Stimulated activated naive CD4-positive, alpha-beta T cell treated with Interleukin-2 at 50 U/mL for 16 hours (primary cell): ENCODE data around the gene BNIP5.

Experiments used
- DNase-seq: peaks from one replicate; lab custom pipeline; 2025; lab: John Stamatoyannopoulos, UW

Gene BNIP5

DNA sequence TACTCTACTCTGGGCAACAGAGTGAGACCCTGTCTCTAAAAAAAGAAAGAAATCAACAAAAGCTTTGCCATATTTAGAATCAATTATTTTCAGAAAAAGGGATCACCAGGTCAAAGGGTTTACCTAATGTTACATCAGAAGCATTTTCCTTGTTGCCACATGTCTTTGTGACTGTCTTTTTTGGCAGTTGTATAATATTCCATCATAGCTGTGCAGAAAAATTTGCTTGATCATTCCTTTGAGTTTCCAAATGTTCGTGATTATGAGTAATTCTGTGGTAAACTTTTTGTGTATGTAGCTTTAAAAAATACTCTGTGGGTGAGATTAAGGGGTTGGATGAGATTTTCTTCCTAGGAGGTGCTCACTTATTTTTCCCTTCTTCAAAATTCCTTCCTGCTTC lies 40.4 kb downstream of the BNIP5 start:
- no peak for DNase-seq

DNA sequence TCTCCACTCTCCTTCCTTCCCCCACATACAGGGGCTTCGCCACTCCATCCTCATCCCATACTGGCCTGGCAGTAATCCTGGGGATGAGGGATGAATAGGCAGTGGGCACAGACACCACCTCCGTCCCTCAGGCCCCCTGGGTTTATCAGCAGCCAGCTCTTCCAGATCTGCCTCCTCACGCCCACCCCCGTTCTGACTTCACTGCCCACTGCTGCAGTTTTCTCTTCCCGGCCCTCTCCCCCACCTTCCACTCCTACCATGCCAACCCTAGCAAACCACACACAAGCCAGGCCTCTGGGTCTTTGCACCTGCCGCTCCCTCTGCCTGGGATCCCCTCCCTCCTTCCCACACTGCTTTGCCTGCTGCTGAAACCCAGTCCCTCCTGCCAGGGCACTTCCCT lies 44.5 kb downstream of the BNIP5 start:
- DNase-seq, result no peak

GRCh38 chr6:36290668-36291620 lies 45.7 kb downstream of the BNIP5 start:
- DNase-seq, result no peak

GRCh38 chr6:36289281-36289878 lies 47.3 kb downstream of the BNIP5 start:
- no peak for DNase-seq

- no peak for DNase-seq
Measured at GRCh38 chr6:36286858-36287257, 49.8 kb downstream of the BNIP5 start.

GRCh38 chr6:36285797-36286196 lies 50.9 kb downstream of the BNIP5 start:
- DNase-seq, result no peak

- DNase-seq, result no peak
Measured at GRCh38 chr6:36285187-36285671, 51.5 kb downstream of the BNIP5 start.

- DNase-seq, result no peak
Measured at GRCh38 chr6:36284359-36284758, 52.3 kb downstream of the BNIP5 start.

- no peak for DNase-seq
Measured at GRCh38 chr6:36283608-36284007, 53.1 kb downstream of the BNIP5 start.

DNA sequence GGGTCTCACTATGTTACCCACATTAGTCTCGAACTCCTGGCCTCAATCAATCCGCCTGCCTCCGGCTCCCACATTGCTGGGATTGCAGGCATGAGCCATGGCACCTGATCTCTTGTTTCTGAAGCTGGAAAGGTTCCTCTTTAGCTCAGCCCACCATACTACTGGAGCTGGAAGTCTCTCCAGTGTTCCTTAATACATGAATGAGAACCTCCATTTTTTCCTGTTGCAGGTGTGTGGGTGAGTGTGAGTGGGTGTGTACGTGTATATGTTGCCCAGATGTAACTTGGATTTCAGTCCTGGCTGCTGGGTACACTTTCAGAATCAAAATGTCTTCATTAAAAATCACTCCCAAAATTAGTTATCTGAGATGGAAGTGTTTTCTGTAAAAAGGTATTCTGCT lies 55.7 kb downstream of the BNIP5 start:
- DNase-seq, result no peak

DNA sequence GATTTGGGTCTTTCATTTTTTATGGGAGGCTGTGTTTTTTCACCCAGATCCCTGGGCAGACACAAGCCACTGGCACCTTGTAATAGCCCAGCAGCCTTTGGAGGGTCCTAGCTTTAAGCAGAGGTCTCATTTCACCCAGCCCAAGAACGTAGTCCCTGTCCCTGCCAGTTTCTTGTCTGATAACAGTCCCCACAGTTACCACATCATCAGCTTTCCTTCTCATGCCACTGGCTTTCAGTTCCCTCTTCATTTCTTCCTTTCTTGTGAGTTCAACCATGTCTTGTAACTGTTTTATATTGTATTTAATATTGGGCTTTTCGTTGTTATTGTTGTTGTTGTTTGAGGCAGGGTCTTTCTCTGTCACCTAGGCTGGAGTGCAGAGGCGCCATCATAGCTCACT lies 56.2 kb downstream of the BNIP5 start:
- no peak for DNase-seq

DNA sequence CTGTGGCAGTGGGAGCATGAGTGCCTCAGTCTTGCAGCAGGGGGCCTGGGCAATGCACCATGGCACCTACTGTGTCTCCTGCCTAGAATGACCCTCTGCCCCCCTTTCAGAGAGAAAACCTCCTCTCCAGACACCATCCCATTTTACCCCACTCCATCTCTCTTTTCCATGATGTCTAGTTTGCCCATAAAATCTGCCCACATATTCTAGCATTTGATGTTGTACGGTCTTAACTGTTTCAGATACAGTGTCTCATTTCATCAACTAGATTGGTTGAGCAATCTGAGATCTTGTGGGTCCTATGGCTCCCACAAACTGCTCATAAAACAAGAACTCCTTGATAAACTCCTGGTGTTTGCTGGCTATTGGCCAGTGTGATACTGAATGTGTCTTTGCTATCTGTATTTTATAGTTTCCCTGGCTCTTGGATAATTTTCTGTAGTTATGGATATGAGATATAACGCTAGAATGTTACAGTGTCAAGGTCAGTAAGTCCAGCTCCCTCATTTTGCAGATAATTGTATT lies 58.7 kb downstream of the BNIP5 start:
- DNase-seq, result no peak

GRCh38 chr6:36276581-36277536 lies 59.8 kb downstream of the BNIP5 start:
- DNase-seq, result no peak

- no peak for DNase-seq
Measured at GRCh38 chr6:36273802-36274514, 62.7 kb downstream of the BNIP5 start.

DNA sequence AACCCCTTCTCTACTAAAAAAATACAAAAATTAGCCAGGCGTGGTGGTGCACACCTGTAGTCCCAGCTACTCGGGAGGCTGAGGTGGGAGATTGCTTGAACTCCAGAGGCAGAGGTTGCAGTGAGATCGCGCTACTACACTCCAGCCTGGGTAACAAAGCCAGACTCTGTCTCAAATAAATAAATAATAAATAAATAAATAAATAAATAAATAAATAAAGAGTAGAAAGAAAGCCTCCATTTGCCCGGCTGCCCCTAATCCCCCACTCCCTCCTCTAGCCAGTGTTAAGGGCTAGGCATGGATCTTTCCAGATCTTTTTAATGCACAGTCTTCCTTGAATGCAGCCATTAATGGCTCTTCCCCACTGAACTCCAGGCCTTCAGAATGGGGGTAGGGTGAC lies 63.6 kb downstream of the BNIP5 start:
- no peak for DNase-seq

DNA sequence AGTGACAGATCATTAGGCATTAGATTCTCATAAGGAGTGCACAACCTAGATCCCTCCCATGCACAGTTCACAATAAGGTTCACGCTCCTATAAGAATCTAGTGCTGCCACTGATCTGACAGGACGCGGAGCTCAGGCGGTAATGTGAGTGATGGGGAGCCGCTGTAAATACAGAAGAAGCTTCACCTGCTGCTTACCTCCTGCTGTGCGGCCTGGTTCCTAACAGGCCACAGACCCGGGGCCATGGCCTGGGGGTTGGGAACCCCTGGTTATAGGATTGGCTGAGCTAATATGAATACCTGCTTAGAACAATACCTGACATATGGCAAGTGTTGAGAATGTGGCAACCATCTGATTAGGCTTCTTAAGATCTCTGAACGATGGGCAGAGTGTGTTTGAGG lies 64.5 kb downstream of the BNIP5 start:
- no peak for DNase-seq

- DNase-seq, result no peak
Measured at GRCh38 chr6:36269834-36270705, 66.6 kb downstream of the BNIP5 start, which contains the start of gene PNPLA1. TSS of gene PNPLA1 (plus strand) at chr6:36270060. CDS start at chr6:36270460, 400 bp downstream.

DNA sequence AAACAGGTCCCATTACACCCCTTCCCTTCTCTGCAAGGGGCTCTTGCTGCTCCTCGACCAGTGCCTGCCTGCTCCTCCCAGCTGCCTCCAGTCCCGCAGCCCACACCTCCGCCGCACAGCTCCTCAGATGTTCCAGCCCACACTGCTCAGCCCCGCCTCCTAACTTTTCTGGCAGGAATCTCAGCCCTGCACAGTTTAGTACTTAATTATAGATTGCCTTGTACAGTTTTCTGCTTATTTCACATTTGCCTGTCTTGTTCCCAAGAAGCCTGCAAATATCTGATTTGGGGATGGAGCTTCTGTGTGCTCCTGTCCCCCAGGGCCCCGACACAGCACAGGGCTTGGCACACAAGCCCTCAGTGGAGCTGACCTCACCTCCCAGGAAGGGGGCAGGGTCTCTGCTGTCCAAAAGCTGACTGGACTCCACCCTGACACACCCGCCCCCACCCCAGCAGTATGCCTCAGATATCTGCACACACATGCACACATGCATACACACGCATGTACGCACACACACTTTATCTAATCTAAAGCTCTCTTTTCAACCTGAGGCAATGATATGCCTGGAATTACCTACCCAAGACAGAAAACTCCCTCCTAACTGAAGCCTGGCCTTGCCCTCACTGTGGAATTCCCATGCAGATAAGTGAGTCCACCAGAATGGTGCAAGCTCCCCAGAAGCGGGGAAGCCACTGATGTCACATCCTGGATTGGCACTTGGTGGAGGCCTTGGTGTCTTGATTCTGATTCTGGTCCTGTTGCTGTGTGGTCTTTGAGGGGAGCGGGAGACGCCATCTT lies 68.0 kb downstream of the BNIP5 start:
- DNase-seq, result no peak

DNA sequence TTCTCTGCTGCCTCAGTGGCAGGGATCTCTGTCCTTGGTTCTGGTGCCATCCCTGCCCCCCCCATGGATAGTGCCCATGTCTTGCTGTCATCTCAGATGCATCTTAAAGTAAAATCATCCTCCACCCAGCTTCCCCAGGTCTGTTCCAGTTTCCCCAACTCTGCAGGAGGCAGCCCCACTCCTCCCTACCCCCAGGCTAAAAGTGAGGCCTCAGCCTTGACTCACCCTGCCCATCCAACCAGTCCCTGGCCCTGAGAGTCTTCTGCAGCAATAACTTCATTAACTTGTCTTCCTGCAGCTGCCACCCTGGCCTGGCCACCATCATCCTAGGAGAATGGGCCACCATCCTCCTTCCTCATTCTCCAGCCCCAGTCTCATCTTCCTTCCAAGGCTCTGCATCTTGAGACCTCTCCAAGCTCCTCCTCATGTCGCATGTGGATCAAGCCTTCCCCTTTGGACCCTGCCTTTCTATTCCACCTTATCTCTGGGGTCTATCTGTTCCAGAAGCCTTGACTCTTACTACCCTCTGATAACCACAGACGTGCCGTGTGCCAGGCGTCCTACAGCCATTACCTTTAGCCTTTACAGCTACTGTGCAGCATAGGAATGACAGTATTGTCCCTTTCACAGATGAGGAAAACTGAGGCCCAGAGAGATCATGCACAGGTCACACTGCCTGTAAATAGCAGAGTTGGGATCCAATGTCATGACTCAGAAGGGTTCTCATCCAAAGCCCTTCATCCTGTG lies 68.8 kb downstream of the BNIP5 start:
- DNase-seq, result no peak
